Calu3 (cell line): ENCODE measurements around the gene VPS26C. TPM values are rescaled to one million over a fixed set of nuclear protein-coding genes. Genes with fewer than 3 reads are reported as not detected.

Source experiments
- BruUV-seq: library from RNA; stranded (reverse); fragments of 400-500 nt; replicated peaks from 2 replicates; lab custom pipeline; 2021; lab: Mats Ljungman, UMichigan
- CTCF ChIA-PET: fragments of 300-600 bp; sonication (Branson Sonifier 250); formaldehyde crosslinking; loops from one replicate; lab custom pipeline; 2022; ENCODE audit warnings: antibody characterized with exemption; lab: Charles Lee
- DNase-seq: peaks from one replicate; pipeline ENCODE4 v3.0.0; 2022
- H3K27ac Mint-ChIP-seq: one replicate; pipeline ENCODE4 v1.8.0; 2022; ENCODE audit warnings: mixed read lengths; ENCODE audit not compliant: unreplicated experiment
- H3K27me3 Mint-ChIP-seq: one replicate; pipeline ENCODE4 v1.8.0; 2022; ENCODE audit warnings: mixed read lengths; ENCODE audit not compliant: unreplicated experiment
- H3K36me3 Mint-ChIP-seq: one replicate; pipeline ENCODE4 v1.8.0; 2022; ENCODE audit warnings: mild to moderate bottlenecking, moderate library complexity, mixed read lengths; ENCODE audit not compliant: insufficient read depth, unreplicated experiment
- H3K4me1 Mint-ChIP-seq: one replicate; pipeline ENCODE4 v1.8.0; 2022; ENCODE audit warnings: mild to moderate bottlenecking, low read depth, mixed read lengths; ENCODE audit not compliant: unreplicated experiment
- H3K4me3 Mint-ChIP-seq: one replicate; pipeline ENCODE4 v1.8.0; 2022; ENCODE audit warnings: mild to moderate bottlenecking, low read depth, moderate library complexity, mixed read lengths; ENCODE audit not compliant: unreplicated experiment
- H3K9me3 Mint-ChIP-seq: one replicate; pipeline ENCODE4 v1.8.0; 2022; ENCODE audit warnings: low read depth, mixed read lengths; ENCODE audit not compliant: unreplicated experiment
- intact Hi-C: fragments of 100-400 bp; cut with micrococcal nuclease; formaldehyde crosslinking; loops from one replicate; pipeline ENCODE4 v1.10.0; 2022; ENCODE audit not compliant: unreplicated experiment
- total RNA-seq: library from RNA; stranded (reverse); gene quantifications from 2 replicates; pipeline ENCODE4 v1.2.3, GENCODE V29; 2022
- TF ChIP-seq, protein P1 (sequence below): fragments of 200-600 bp; IDR thresholded peaks from one replicate; pipeline ENCODE4 v1.8.0; 2022; ENCODE audit warnings: antibody characterized with exemption; ENCODE audit not compliant: unreplicated experiment

VPS26C gene
- total RNA-seq, 1 experiment from 2014 or later = 32.3 TPM

DNA sequence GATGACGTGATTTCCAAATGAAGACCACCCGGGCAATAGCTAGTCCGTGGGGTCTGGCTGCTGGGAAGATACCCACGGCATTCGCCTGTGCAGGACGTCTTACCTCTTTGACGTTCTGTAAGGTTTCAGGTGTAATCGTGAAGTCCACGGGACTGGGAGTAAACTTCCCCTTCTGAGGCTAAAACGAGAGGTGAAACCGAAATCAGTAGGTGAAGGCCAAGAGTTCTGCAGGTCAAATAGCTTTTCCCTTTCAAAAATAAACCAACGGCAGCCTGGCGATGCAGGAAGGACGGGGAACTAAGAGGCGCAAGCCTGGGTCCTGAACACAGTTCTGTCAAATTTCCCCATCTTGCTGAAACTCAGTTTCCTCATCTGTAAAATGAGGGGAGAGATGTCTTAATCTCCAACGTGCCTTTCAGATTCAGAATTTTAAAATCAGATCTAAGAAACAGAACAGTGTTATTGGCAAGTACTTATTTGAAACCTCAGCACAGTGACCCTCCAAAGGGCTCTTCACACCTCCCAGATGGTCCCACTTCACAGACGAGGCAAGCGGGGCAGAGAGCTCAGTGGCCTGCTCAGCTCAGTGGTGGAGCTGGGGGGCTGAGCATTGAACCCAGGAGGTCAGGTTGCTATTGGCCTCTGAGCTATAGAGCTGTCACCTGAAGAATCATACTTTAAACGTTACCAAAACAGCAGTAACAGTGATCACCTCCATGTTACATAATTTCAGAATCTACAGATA lies 34.7 kb downstream of the VPS26C start:
- Mint-ChIP-seq H3K27me3 (no peaks in the 10 kb centered on the region), H3K27ac (no peak overlapping the region), H3K9me3 (no peaks in the 10 kb centered on the region), H3K36me3 (peaks cover 14% of the 10 kb centered on the region), H3K4me1 (no peaks in the 10 kb centered on the region), H3K4me3 (no peak overlapping the region)
- BruUV-seq = no TSS peak
- CTCF ChIA-PET = no interaction called here
- DNase-seq = no peak
- TF ChIP-seq, protein P1, sequence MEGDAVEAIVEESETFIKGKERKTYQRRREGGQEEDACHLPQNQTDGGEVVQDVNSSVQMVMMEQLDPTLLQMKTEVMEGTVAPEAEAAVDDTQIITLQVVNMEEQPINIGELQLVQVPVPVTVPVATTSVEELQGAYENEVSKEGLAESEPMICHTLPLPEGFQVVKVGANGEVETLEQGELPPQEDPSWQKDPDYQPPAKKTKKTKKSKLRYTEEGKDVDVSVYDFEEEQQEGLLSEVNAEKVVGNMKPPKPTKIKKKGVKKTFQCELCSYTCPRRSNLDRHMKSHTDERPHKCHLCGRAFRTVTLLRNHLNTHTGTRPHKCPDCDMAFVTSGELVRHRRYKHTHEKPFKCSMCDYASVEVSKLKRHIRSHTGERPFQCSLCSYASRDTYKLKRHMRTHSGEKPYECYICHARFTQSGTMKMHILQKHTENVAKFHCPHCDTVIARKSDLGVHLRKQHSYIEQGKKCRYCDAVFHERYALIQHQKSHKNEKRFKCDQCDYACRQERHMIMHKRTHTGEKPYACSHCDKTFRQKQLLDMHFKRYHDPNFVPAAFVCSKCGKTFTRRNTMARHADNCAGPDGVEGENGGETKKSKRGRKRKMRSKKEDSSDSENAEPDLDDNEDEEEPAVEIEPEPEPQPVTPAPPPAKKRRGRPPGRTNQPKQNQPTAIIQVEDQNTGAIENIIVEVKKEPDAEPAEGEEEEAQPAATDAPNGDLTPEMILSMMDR = no peak
- intact Hi-C loops = no loop called here

DNA sequence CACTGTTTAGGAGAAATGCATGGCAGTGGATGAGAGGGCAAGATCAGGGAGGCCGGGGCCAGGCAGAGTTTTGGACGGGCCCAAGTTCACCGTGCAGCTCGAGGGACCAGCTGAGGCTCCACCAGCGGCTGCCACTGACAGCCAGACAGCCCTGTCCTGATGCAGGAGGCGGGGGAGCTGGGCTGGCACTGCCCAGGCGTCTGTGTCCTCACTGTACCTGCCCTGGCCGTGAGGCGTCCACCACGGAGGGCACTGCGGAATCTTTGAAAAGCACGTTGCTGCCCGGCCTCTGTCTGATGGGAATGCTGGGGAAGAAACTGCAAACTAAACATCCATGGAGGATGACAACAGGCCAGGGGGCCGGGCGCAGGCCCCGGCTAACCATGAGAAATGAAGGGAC lies 35.5 kb downstream of the VPS26C start:
- no TSS peak for BruUV-seq
- CTCF ChIA-PET = no interaction called here

DNA sequence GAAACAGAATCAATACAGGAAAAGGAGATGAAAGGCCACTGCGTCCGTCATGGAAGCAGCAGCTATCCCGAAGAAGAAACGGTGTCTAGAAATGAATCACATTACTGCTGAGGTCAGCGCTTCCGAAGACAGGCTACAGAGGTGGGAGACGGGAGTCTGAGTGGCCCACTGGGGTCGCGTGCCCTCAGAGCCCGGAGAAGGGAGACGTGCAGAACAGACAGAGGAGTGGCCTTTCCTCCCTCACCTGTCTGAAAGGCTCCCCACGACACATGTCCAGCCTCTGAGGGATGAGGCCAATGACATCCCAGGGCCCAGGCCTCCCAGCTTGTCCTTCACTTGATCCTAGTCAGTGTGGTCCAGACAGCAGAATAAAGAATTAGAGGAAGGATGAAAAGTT lies 35.9 kb downstream of the VPS26C start:
- Mint-ChIP-seq H3K27me3 (no peaks in the 10 kb centered on the region), H3K9me3 (no peaks in the 10 kb centered on the region), H3K27ac (no peak overlapping the region), H3K4me1 (no peaks in the 10 kb centered on the region), H3K36me3 (peaks cover 14% of the 10 kb centered on the region), H3K4me3 (no peak overlapping the region)
- CTCF ChIA-PET = no interaction called here
- intact Hi-C loops = no loop called here
- TF ChIP-seq, protein P1 = no peak
- DNase-seq = no peak
- BruUV-seq = no TSS peak

More for the DNA sequence above, 35.5 kb downstream of the VPS26C start:
- H3K4me1 Mint-ChIP-seq = no peaks in the 10 kb centered on the region
- H3K9me3 Mint-ChIP-seq = no peaks in the 10 kb centered on the region
- no peak for DNase-seq
- no peak overlapping the region for H3K4me3 Mint-ChIP-seq
- intact Hi-C loops = no loop called here
- TF ChIP-seq, protein P1 = no peak
- H3K36me3 Mint-ChIP-seq = peaks cover 14% of the 10 kb centered on the region
- H3K27ac Mint-ChIP-seq = no peak overlapping the region
- H3K27me3 Mint-ChIP-seq = no peaks in the 10 kb centered on the region

DNA sequence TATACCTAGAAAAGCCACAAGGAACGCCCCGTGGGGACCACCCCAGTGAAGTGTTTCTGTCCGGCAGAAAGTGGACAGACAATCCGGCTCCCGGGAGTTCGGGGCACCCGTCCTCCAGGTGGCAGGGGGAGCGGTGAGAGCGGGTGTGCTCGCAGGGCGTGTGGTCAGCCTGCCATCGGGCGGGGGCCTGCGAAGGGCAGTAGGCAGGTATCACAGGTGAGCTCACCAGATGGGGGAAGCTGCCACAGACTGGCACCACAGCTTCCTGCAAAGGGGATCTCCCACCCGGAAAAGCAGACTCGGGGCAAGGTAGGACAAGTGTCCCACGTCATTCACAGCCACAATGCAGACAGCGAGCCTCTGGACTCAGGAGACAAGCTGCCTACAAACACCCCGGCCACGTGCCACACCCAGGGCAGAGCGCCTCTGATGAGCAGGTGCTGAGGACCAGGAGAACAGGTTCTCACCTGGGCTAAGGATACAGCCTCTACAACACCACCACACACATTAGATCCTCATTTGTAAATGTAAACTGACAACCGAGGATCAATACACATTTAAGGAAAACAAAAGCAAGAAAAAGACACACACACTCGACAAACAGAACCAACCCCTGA lies 36.4 kb downstream of the VPS26C start:
- CTCF ChIA-PET = no interaction called here
- BruUV-seq = no TSS peak
- intact Hi-C loops = no loop called here
- Mint-ChIP-seq H3K36me3 (peaks cover 14% of the 10 kb centered on the region), H3K4me3 (no peak overlapping the region), H3K9me3 (no peaks in the 10 kb centered on the region), H3K27me3 (no peaks in the 10 kb centered on the region), H3K27ac (no peak overlapping the region), H3K4me1 (no peaks in the 10 kb centered on the region)
- TF ChIP-seq, protein P1 = no peak
- no peak for DNase-seq
